Endothelial cell of umbilical vein (primary cell): ENCODE measurements around the gene SPINT4. TPM values are rescaled to one million over a fixed set of nuclear protein-coding genes. Genes with fewer than 3 reads are reported as not detected.

Source experiments
- BruUV-seq: library from RNA; stranded (reverse); fragments of 400-500 nt; replicated peaks from 2 replicates; lab custom pipeline; 2021; lab: Mats Ljungman, UMichigan
- CTCF ChIA-PET: fragments of 300-600, 350-600 bp; sonication (Branson Sonifier 250); formaldehyde crosslinking; loops from one replicate; lab custom pipeline; 2021; ENCODE audit warnings: antibody characterized with exemption, inconsistent platforms; lab: Charles Lee
- POLR2A ChIA-PET: fragments of 300-600, 350-600 bp; sonication (Branson Sonifier 250); formaldehyde crosslinking; loops from one replicate; lab custom pipeline; 2021; ENCODE audit warnings: antibody characterized with exemption, inconsistent platforms; lab: Charles Lee
- DNase-seq: peaks from one replicate; pipeline ENCODE4 v3.0.0-alpha.2; 2011; ENCODE audit warnings: low read depth, low spot score
- FAIRE-seq: peaks from 2 replicates; lab custom pipeline; 2011; peaks lifted over from hg19 to GRCh38; lab: Jason Lieb, UNC
- H2AFZ ChIP-seq: 2 replicates; pipeline ENCODE4 v1.6.0; 2012; ENCODE audit warnings: low read depth, low read length, control low read depth, inconsistent platforms
- H3K27ac ChIP-seq: 2 replicates; pipeline ENCODE4 v1.5.1; 2011; ENCODE audit warnings: low read depth, mild to moderate bottlenecking, control low read depth, low read length, moderate library complexity; ENCODE audit not compliant: insufficient read depth
- H3K27me3 ChIP-seq, 2 experiments: 2 replicates each; pipeline versions ENCODE4 v1.6.0 to v1.6.1; 2011; ENCODE audit warnings: low read length in 2 of 2, mixed read lengths in 1 of 2; ENCODE audit not compliant: control insufficient read depth in 2 of 2, insufficient read depth in 2 of 2
- H3K36me3 ChIP-seq, 2 experiments: 2 replicates in 1 of 2; 3 replicates in 1 of 2; pipeline ENCODE4 v1.5.1; 2011; ENCODE audit warnings: low read length in 2 of 2, mild to moderate bottlenecking in 1 of 2, moderate library complexity in 1 of 2; ENCODE audit not compliant: control insufficient read depth in 2 of 2, insufficient read depth in 2 of 2; ENCODE audit errors: extremely low read depth in 1 of 2
- H3K4me1 ChIP-seq: 3 replicates; pipeline ENCODE4 v1.5.1; 2011; ENCODE audit warnings: mild to moderate bottlenecking, low read length; ENCODE audit not compliant: control insufficient read depth, insufficient read depth; ENCODE audit errors: extremely low read depth
- H3K4me2 ChIP-seq: 2 replicates; pipeline ENCODE4 v1.6.1; 2011; ENCODE audit warnings: low read length, control low read depth, mixed read lengths; ENCODE audit not compliant: insufficient read depth
- H3K4me3 ChIP-seq, 3 experiments: fragments of 200-600 bp in 1 of 3; sonication (generic), shearing (Covaris generic) in 1 of 3; replicated peaks in 1 of 3; 2 replicates each; pipeline ENCODE4 v1.5.1; 2011 to 2016; ENCODE audit warnings: control low read depth in 3 of 3, low read length in 3 of 3, mild to moderate bottlenecking in 2 of 3, inconsistent platforms in 1 of 3, low read depth in 1 of 3, moderate library complexity in 1 of 3; ENCODE audit not compliant: insufficient read depth in 1 of 3
- H3K79me2 ChIP-seq: 2 replicates; pipeline ENCODE4 v1.6.0; 2012; ENCODE audit warnings: low read length, inconsistent platforms; ENCODE audit not compliant: control insufficient read depth, insufficient read depth
- H3K9ac ChIP-seq: replicated peaks from 2 replicates; pipeline ENCODE3; 2011; ENCODE audit warnings: low read length, control low read depth; ENCODE audit not compliant: insufficient read depth; ENCODE audit errors: extremely low read depth
- H3K9me1 ChIP-seq: replicated peaks from 3 replicates; pipeline ENCODE4 v1.6.0; 2011; ENCODE audit warnings: mild to moderate bottlenecking, low read length; ENCODE audit not compliant: control insufficient read depth, insufficient read depth; ENCODE audit errors: extremely low read depth
- H3K9me3 ChIP-seq: replicated peaks from 2 replicates; pipeline ENCODE4 v1.5.1; 2012; ENCODE audit warnings: low read length, inconsistent platforms; ENCODE audit not compliant: control insufficient read depth, insufficient read depth
- H4K20me1 ChIP-seq: replicated peaks from 2 replicates; pipeline ENCODE3; 2011; ENCODE audit warnings: mild to moderate bottlenecking, low read length; ENCODE audit not compliant: control insufficient read depth, insufficient read depth; ENCODE audit errors: extremely low read depth
- EZH2 ChIP-seq: IDR thresholded peaks from 2 replicates; pipeline ENCODE4 v1.6.1; 2012; ENCODE audit warnings: borderline replicate concordance, low read depth, mild to moderate bottlenecking, moderate library complexity, low read length, inconsistent platforms; ENCODE audit not compliant: severe bottlenecking
- FOS ChIP-seq: IDR thresholded peaks from 2 replicates; pipeline ENCODE4 v1.6.1; 2011; ENCODE audit warnings: mild to moderate bottlenecking, low read length, moderate library complexity, borderline replicate concordance; ENCODE audit not compliant: insufficient read depth
- GATA2 ChIP-seq: IDR thresholded peaks from 2 replicates; pipeline ENCODE4 v1.7.0; 2011; ENCODE audit warnings: low read depth, mild to moderate bottlenecking, moderate library complexity, mixed read lengths, low read length; ENCODE audit not compliant: insufficient read length, insufficient read depth
- JUN ChIP-seq: IDR thresholded peaks from 2 replicates; pipeline ENCODE4 v1.6.1; 2011; ENCODE audit warnings: borderline replicate concordance, low read depth; ENCODE audit not compliant: insufficient read length, insufficient read depth
- MAX ChIP-seq: IDR thresholded peaks from 2 replicates; pipeline ENCODE4 v1.6.1; 2011; ENCODE audit not compliant: insufficient read depth, insufficient read length
- MYC ChIP-seq: IDR thresholded peaks from one replicate; pipeline ENCODE4 v1.6.1; 2011; ENCODE audit warnings: mild to moderate bottlenecking, low read depth, low read length
- POLR2A ChIP-seq: IDR thresholded peaks from 2 replicates; pipeline ENCODE4 v1.6.1; 2012; ENCODE audit warnings: low read depth, mild to moderate bottlenecking, control low read depth, low read length
- POLR2AphosphoS5 ChIP-seq: IDR thresholded peaks from 2 replicates; pipeline ENCODE4 v1.6.1; 2012; ENCODE audit warnings: low read depth, mild to moderate bottlenecking, control low read depth, low read length, moderate library complexity; ENCODE audit not compliant: insufficient read depth
- dilution Hi-C: fragments of 300-500 bp; cut with MboI; formaldehyde crosslinking; loops from one replicate; pipeline ENCODE4 v1.15.0; 2019; ENCODE audit warnings: low sequenced_read_pairs; ENCODE audit not compliant: extremely low pct_ligation_motif_present
- intact Hi-C: fragments of 100-400 bp; cut with micrococcal nuclease; formaldehyde crosslinking; loops from one replicate; pipeline ENCODE4 v1.10.0; 2022
- polyA plus RNA-seq, 4 experiments: library from polyadenylated mRNA; depleted of rRNA in 3 of 4; stranded (reverse) in 3 of 4; unstranded in 1 of 4; fragments of >200 nt; gene quantifications; 2 replicates each; pipeline versions ENCODE4 v1.2.1 to v1.2.3, GENCODE V29; 2011 to 2012; ENCODE audit warnings: missing spikeins in 1 of 4
- total RNA-seq: library from RNA; stranded (reverse); gene quantifications from 2 replicates; pipeline ENCODE4 v1.2.3, GENCODE V29; 2021
- TF ChIP-seq, protein P1 (sequence below), 2 donors: IDR thresholded peaks; 1 replicate in 1 of 2; 2 replicates in 1 of 2; pipeline ENCODE4 v1.5.1; 2011; ENCODE audit warnings: low read length in 2 of 2, mild to moderate bottlenecking in 2 of 2, moderate library complexity in 2 of 2, control low read depth in 1 of 2, inconsistent platforms in 1 of 2, low read depth in 1 of 2; ENCODE audit not compliant: insufficient read depth in 1 of 2; ENCODE audit errors: extremely low read depth in 1 of 2

The SPINT4 gene
- total and polyA plus RNA-seq, 2 donors (not counting 3 experiments of a cell fraction or from before 2014, with no cell fraction given): not detected

GRCh38 chr20:45672765-45673164 lies 49.4 kb upstream of the SPINT4 start:
- DNase-seq (no peak), FAIRE-seq (no peak)
- Histone ChIP-seq H3K9me3 (no peaks in the 10 kb centered on the region), H3K4me2 (no peak overlapping the region), H3K27me3 (no peaks in the 10 kb centered on the region), H3K36me3 (no peaks in the 10 kb centered on the region), H3K79me2 (no peaks in the 10 kb centered on the region), H3K4me1 (no peaks in the 10 kb centered on the region), H3K4me3 (no peak overlapping the region), H3K9me1 (no peaks in the 10 kb centered on the region), H3K27ac (no peak overlapping the region), H2AFZ (no peak overlapping the region), H3K9ac (no peak overlapping the region), H4K20me1 (no peaks in the 10 kb centered on the region)
- ChIA-PET POLR2A (no interaction called here), CTCF (interaction anchor here (1.0 kb wide), 1 partner anchor 43 kb away, joined by 3 read pairs; the partner anchor contains the start of gene WFDC10A)
- TF ChIP-seq POLR2AphosphoS5 (no peak), MYC (no peak), GATA2 (no peak), FOS (no peak), POLR2A (no peak), MAX (no peak), JUN (no peak), EZH2 (no peak)
- TF ChIP-seq, protein P1, sequence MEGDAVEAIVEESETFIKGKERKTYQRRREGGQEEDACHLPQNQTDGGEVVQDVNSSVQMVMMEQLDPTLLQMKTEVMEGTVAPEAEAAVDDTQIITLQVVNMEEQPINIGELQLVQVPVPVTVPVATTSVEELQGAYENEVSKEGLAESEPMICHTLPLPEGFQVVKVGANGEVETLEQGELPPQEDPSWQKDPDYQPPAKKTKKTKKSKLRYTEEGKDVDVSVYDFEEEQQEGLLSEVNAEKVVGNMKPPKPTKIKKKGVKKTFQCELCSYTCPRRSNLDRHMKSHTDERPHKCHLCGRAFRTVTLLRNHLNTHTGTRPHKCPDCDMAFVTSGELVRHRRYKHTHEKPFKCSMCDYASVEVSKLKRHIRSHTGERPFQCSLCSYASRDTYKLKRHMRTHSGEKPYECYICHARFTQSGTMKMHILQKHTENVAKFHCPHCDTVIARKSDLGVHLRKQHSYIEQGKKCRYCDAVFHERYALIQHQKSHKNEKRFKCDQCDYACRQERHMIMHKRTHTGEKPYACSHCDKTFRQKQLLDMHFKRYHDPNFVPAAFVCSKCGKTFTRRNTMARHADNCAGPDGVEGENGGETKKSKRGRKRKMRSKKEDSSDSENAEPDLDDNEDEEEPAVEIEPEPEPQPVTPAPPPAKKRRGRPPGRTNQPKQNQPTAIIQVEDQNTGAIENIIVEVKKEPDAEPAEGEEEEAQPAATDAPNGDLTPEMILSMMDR (IDR thresholded peaks at IDR 0.05; ENCODE audit: extremely low read depth in 1 of 2, insufficient read depth in 1 of 2, low read depth in 1 of 2, low read length in 2 of 2): no peak
- no TSS peak for BruUV-seq
- intact Hi-C loops: no loop called here
- dilution Hi-C loops: no loop called here
